ENCODE results near the gene C1orf159.

GRCh38 chr1:1067860-1068516 is 47.9 kb downstream of the C1orf159 start:
- no peak for TF ChIP-seq RFX5 (IDR thresholded peaks at IDR 0.05; ENCODE audit: low read depth, low read length)
- TF ChIP-seq SPI1 (IDR thresholded peaks at IDR 0.05; ENCODE audit: borderline replicate concordance, low read depth, low read length), result no peak
- no peak for TF ChIP-seq ZNF785 (CRISPR knock-in tag; IDR thresholded peaks at IDR 0.05)
- TF ChIP-seq REST (IDR thresholded peaks at IDR 0.05; ENCODE audit: borderline replicate concordance), result no peak
- no peak for TF ChIP-seq REST (CRISPR knock-in tag; IDR thresholded peaks at IDR 0.05; ENCODE audit: low read depth)
- TF ChIP-seq CTCF (IDR thresholded peaks at IDR 0.05 in 2 of 3, conservative IDR thresholded peaks at IDR 0.05 in 1 of 3; ENCODE audit: insufficient read depth in 2 of 3, low read depth in 1 of 3, low read length in 3 of 3), result no peak
- TF ChIP-seq BRCA1 (IDR thresholded peaks at IDR 0.05), result no peak
- TF ChIP-seq BRCA1 (CRISPR knock-in tag; IDR thresholded peaks at IDR 0.05), result no peak
- TF ChIP-seq KLF13 (tag; IDR thresholded peaks at IDR 0.05; ENCODE audit: borderline replicate concordance, low read depth), result no peak
- TF ChIP-seq E2F8 (IDR thresholded peaks at IDR 0.05; ENCODE audit: low read depth, partially characterized antibody), result no peak
- no peak for TF ChIP-seq KLF6 (CRISPR knock-in tag; IDR thresholded peaks at IDR 0.05; ENCODE audit: borderline replicate concordance)
- no peak for TF ChIP-seq PKNOX1 (IDR thresholded peaks at IDR 0.05)
